ENCODE results near the gene BRD1.

DNA sequence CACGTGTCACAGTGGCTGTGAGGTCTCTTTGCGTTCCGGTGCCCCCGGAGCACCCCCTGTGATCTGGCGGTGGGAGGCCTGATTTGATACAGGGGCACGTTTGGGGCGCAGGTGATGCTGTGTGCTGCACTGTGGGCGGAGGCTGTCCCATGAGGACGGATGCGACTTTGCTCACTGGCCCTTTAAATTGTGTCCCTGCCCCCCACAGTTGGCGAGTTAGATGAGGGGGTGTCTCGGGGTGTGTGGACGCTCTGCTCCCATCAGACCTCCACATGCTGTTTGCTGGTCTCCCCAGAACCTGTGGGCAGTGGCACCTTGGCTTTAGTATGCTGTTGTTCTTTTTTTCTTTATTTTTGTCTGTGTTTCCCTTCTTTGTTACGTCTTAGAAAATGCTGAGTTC, 31.2 kb upstream of the BRD1 start:
- TF ChIP-seq, protein P1, sequence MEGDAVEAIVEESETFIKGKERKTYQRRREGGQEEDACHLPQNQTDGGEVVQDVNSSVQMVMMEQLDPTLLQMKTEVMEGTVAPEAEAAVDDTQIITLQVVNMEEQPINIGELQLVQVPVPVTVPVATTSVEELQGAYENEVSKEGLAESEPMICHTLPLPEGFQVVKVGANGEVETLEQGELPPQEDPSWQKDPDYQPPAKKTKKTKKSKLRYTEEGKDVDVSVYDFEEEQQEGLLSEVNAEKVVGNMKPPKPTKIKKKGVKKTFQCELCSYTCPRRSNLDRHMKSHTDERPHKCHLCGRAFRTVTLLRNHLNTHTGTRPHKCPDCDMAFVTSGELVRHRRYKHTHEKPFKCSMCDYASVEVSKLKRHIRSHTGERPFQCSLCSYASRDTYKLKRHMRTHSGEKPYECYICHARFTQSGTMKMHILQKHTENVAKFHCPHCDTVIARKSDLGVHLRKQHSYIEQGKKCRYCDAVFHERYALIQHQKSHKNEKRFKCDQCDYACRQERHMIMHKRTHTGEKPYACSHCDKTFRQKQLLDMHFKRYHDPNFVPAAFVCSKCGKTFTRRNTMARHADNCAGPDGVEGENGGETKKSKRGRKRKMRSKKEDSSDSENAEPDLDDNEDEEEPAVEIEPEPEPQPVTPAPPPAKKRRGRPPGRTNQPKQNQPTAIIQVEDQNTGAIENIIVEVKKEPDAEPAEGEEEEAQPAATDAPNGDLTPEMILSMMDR (IDR thresholded peaks at IDR 0.05) = no peak
- no peak for TF ChIP-seq POLR2AphosphoS5 (IDR thresholded peaks at IDR 0.05; ENCODE audit: insufficient read depth in 1 of 2, low read depth in 1 of 2)
- TF ChIP-seq POLR2A (IDR thresholded peaks at IDR 0.05) = no peak
